Measurements from ENCODE around the gene RASSF8.
"Not testable (repeated sequence)": the region's sequence is repeated elsewhere in the genome, so short reads cannot be mapped to it uniquely, and the experiment has no call there.

Gene RASSF8

GRCh38 chr12:26036877-26037276 lies 78.4 kb downstream of the RASSF8 start:
- TF ChIP-seq ZNF274 (IDR thresholded peaks at IDR 0.05; ENCODE audit: low read depth, low read length) = no peak
- H3K4me3 ChIP-seq (ENCODE audit: low read length) = no peak overlapping the region

- no peak for TF ChIP-seq ZNF274 (IDR thresholded peaks at IDR 0.05; ENCODE audit: low read depth, low read length)
These were observed 79.2 kb downstream of the RASSF8 start for GRCh38 chr12:26037615-26038220.

DNA sequence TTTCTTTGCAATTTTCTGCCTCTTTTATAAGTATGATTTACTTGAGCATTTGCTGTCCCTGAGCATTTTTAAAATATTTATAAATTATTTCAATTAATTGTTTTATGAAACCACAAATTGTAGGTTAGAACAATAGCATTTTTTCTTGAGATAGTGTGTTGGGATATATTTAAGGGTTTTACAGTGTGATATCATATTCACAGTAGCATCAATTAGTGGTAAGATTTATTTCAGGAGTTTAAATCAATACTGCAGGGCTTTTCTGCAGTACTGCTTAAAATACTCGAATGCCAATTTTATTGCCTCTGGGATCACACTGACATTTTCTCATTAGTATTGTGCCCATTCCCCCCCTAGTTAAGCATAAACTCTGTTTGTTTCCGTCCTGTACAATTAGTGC lies 84.2 kb downstream of the RASSF8 start:
- TF ChIP-seq ZNF274 (IDR thresholded peaks at IDR 0.05; ENCODE audit: low read depth, low read length) = no peak

More at GRCh38 chr12:26037615-26038220, 79.2 kb downstream of the RASSF8 start:
- H3K4me3 ChIP-seq (ENCODE audit: low read length) = no peak overlapping the region

GRCh38 chr12:26043135-26044006 lies 84.9 kb downstream of the RASSF8 start:
- TF ChIP-seq ZNF274 (IDR thresholded peaks at IDR 0.05; ENCODE audit: low read depth, low read length) = no peak
- H3K4me3 ChIP-seq (ENCODE audit: low read length) = no peak overlapping the region

More for the DNA sequence above, 84.2 kb downstream of the RASSF8 start:
- H3K4me3 ChIP-seq (ENCODE audit: low read length) = no peak overlapping the region

GRCh38 chr12:26044007-26044394 lies 85.5 kb downstream of the RASSF8 start:
- no peak for TF ChIP-seq ZNF274 (IDR thresholded peaks at IDR 0.05; ENCODE audit: low read depth, low read length)

GRCh38 chr12:26044592-26044991 lies 86.1 kb downstream of the RASSF8 start:
- no peak for TF ChIP-seq ZNF274 (IDR thresholded peaks at IDR 0.05; ENCODE audit: low read depth, low read length)
- no peak overlapping the region for H3K4me3 ChIP-seq (ENCODE audit: low read length)

More at GRCh38 chr12:26044007-26044394, 85.5 kb downstream of the RASSF8 start:
- H3K4me3 ChIP-seq (ENCODE audit: low read length) = no peak overlapping the region

- TF ChIP-seq ZNF274 (IDR thresholded peaks at IDR 0.05; ENCODE audit: low read depth, low read length) = no peak
- H3K4me3 ChIP-seq (ENCODE audit: low read length) = no peak overlapping the region
These were observed 87.7 kb downstream of the RASSF8 start for GRCh38 chr12:26046203-26046602.

DNA sequence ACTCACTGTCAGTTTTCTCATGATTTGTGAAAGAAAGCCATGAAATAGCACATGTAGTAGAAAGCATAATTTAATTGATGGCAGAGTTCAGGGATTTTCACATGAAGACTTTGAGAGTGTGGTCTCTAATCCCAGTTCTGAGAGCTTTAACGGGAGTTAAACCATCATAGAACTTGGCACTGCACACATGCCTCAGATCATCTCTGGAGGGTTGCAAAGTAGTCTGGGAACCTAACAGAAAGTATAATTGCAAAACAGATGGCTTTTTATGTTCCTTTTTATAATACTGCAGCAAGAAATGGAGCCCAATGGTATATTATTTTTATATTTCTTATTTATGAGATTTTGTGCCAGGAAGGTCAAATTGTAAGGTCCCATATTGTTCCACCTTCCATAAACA lies 88.4 kb downstream of the RASSF8 start:
- TF ChIP-seq ZNF274 (IDR thresholded peaks at IDR 0.05; ENCODE audit: low read depth, low read length) = no peak
- H3K4me3 ChIP-seq (ENCODE audit: low read length) = no peak overlapping the region

DNA sequence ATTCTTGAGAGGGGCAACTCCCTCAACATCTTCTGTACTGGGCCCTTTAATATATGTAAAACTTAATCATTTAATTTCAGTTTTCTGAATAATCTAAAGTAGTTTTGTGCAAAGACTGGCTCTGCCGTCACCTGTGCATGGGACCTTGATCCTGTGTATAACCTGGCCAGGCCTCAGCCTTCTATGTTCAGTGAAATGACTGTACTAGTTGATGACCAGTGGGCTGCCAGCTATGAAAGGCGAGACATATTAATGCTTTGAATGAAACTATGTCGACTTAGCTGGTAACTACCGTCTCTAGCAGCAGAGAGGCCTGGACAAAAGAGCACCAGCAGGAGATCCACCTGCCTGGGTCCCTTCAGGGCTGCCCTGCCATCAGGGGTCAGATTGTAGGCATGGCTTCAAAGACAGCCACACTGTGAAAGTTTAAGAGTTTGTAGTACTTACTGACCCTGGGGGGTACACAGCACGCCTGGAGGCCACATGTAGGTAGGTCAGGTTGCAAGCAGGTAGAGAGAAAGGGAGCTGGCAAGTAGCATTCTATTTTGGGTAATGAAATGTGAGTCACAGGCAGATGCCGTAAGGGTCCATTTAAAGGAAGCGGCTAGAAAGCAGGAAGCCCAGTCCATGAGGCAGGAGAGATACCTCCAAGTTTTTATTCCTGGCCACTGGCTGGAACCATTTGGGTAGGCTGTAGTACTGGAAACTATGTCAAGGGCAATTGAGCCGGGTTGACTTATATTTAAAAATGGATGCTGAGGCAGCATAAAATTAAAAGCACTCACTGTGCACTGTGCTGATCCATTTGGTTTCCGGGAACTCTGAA lies 89.1 kb downstream of the RASSF8 start:
- TF ChIP-seq ZNF274 (IDR thresholded peaks at IDR 0.05; ENCODE audit: low read depth, low read length) = no peak
- no peak overlapping the region for H3K4me3 ChIP-seq (ENCODE audit: low read length)

DNA sequence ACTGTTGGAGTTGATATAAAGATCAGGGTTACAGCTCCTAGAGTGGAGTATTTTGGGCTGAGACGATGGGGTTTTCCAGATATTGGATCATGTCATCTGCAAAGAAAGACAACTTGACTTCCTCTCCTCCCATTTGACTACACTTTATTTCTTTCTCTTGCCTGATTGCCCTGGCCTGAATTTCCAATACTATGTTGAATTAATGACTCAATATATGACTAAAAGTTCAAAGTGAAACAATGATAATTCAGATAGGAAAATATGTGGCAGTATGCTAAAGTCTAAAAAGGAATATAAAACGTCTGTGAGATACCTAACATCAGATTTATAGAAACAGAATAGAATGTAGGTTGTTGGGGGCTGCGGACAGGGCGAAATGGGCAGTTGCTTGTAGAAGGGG lies 94.2 kb downstream of the RASSF8 start:
- no peak overlapping the region for H3K4me3 ChIP-seq (ENCODE audit: low read length)
- no peak for TF ChIP-seq ZNF274 (IDR thresholded peaks at IDR 0.05; ENCODE audit: low read depth, low read length)

- no peak for TF ChIP-seq ZNF274 (IDR thresholded peaks at IDR 0.05; ENCODE audit: low read depth, low read length)
- H3K4me3 ChIP-seq (ENCODE audit: low read length) = no peak overlapping the region
These were observed 95.9 kb downstream of the RASSF8 start for GRCh38 chr12:26054383-26054782.

DNA sequence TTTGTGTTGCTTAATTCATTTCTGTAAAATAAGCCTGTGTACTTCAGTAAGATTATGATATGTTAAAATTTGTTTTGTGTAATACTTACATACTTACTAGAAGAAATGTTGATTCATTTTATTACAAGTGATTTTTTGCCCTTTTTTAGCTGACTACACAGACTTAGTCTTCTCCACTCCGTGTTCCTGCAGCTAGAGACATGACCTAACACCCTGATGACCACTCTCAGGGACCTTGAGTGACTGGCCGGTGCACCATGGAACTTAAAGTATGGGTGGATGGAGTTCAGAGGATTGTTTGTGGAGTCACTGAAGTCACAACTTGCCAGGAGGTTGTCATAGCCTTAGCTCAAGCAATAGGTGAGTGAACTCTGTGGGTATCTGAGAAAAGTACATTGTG lies 96.6 kb downstream of the RASSF8 start:
- TF ChIP-seq ZNF274 (IDR thresholded peaks at IDR 0.05; ENCODE audit: low read depth, low read length) = no peak
- H3K4me3 ChIP-seq (ENCODE audit: low read length) = no peak overlapping the region

DNA sequence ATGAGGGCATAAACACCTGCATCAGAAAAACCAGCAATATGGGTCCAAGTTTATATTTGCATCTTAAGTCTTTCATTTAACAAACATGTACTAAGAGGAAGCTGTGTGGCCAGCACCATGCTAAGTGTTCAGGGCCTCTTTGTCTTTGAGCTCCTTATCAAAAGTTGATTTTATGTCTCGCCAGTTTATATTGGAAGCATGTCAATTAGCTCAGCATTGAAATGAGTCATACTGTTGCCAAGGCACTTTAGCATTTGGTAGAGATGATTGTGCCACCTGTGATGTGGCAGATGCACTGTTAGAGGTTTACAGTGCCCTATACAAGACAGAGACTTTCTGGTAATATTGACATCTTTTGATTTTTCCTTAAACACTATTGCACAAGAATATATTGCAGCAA lies 97.9 kb downstream of the RASSF8 start:
- TF ChIP-seq ZNF274 (IDR thresholded peaks at IDR 0.05; ENCODE audit: low read depth, low read length) = no peak
- no peak overlapping the region for H3K4me3 ChIP-seq (ENCODE audit: low read length)

- H3K4me3 ChIP-seq (ENCODE audit: low read length) = not testable (repeated sequence)
These were observed 98.8 kb downstream of the RASSF8 start for GRCh38 chr12:26057271-26057670.

All from GM08714 (cell line).